Neural cell (in vitro differentiated cells): ENCODE results near the gene SLC35G1. TPM values are rescaled to one million over a fixed set of nuclear protein-coding genes. Genes with fewer than 3 reads are reported as not detected.

Source experiments
- H2AFZ ChIP-seq: fragments of 200-600, 300-800 bp; sonication (generic), shearing (Covaris generic); 2 replicates; pipeline ENCODE4 v1.6.0; 2014; ENCODE audit warnings: low read depth, mild to moderate bottlenecking, antibody characterized with exemption, low read length, moderate library complexity
- H3F3A ChIP-seq: fragments of 200-600 bp; shearing (Covaris generic); 2 replicates; pipeline ENCODE4 v1.6.1; 2016; ENCODE audit warnings: mild to moderate bottlenecking, moderate library complexity, mixed read lengths, antibody characterized with exemption, low read length; ENCODE audit not compliant: insufficient read depth, poor library complexity, severe bottlenecking
- H3K27ac ChIP-seq: fragments of 200-600, 300-800 bp; sonication (generic), shearing (Covaris generic); 2 replicates; pipeline ENCODE4 v1.5.1; 2014; ENCODE audit warnings: mild to moderate bottlenecking, low read length, moderate library complexity
- H3K27me3 ChIP-seq: fragments of 300-800, 200-600 bp; sonication (generic), shearing (Covaris generic); 2 replicates; pipeline ENCODE4 v1.6.0; 2014; ENCODE audit warnings: mild to moderate bottlenecking, low read depth, low read length, moderate library complexity; ENCODE audit not compliant: insufficient read depth
- H3K36me3 ChIP-seq: fragments of 300-800, 200-600 bp; sonication (generic), shearing (Covaris generic); 2 replicates; pipeline ENCODE4 v1.5.1; 2014; ENCODE audit warnings: mild to moderate bottlenecking, antibody characterized with exemption, low read length, moderate library complexity; ENCODE audit not compliant: insufficient read depth
- H3K4me2 ChIP-seq: fragments of 300-800, 200-600 bp; sonication (generic), shearing (Covaris generic); 2 replicates; pipeline ENCODE4 v1.6.0; 2014; ENCODE audit warnings: mild to moderate bottlenecking, low read length
- H3K4me3 ChIP-seq: fragments of 300-800, 200-600 bp; sonication (generic), shearing (Covaris generic); 2 replicates; pipeline ENCODE4 v1.5.1; 2014; ENCODE audit warnings: mild to moderate bottlenecking, low read length, moderate library complexity
- H3K79me2 ChIP-seq: fragments of 200-600 bp; shearing (Covaris generic); replicated peaks from 2 replicates; pipeline ENCODE4 v1.6.0; 2014; ENCODE audit warnings: mild to moderate bottlenecking, low read length, moderate library complexity; ENCODE audit not compliant: insufficient read depth
- H3K9ac ChIP-seq: fragments of 300-800, 200-600 bp; sonication (generic), shearing (Covaris generic); 2 replicates; pipeline ENCODE4 v1.6.1; 2016; ENCODE audit warnings: mild to moderate bottlenecking, low read length, mixed read lengths
- H3K9me2 ChIP-seq: fragments of 200-600 bp; shearing (Covaris generic); 2 replicates; pipeline ENCODE4 v1.6.1; 2016; ENCODE audit warnings: mild to moderate bottlenecking, low read length, mixed read lengths; ENCODE audit not compliant: insufficient read depth
- H3K9me3 ChIP-seq: fragments of 200-600, 300-800 bp; sonication (generic), shearing (Covaris generic); 2 replicates; pipeline ENCODE4 v1.6.1; 2016; ENCODE audit warnings: mild to moderate bottlenecking, mixed run types, low read length, moderate library complexity, mixed read lengths
- H4K20me1 ChIP-seq: fragments of 200-600 bp; shearing (Covaris generic); 2 replicates; pipeline ENCODE4 v1.6.1; 2016; ENCODE audit warnings: mild to moderate bottlenecking, mixed run types; ENCODE audit not compliant: insufficient read depth
- CTCF ChIP-seq: fragments of 450-650 bp; IDR thresholded peaks from 2 replicates; pipeline ENCODE4 v1.5.1; 2014; ENCODE audit warnings: antibody characterized with exemption, mild to moderate bottlenecking, moderate library complexity; ENCODE audit not compliant: poor library complexity, severe bottlenecking
- EP300 ChIP-seq: fragments of 450-650 bp; conservative IDR thresholded peaks from 2 replicates; pipeline ENCODE4 v1.6.1; 2014; ENCODE audit warnings: antibody characterized with exemption, mild to moderate bottlenecking, moderate library complexity; ENCODE audit not compliant: poor library complexity, severe bottlenecking
- EZH2 ChIP-seq: fragments of 200-600, 300-800 bp; shearing (Covaris generic), sonication (generic); IDR thresholded peaks from 2 replicates; pipeline ENCODE4 v1.6.1; 2014; ENCODE audit warnings: antibody characterized with exemption, low read length, borderline replicate concordance, mild to moderate bottlenecking; ENCODE audit not compliant: insufficient read depth, poor library complexity, severe bottlenecking
- MXI1 ChIP-seq: fragments of 450-650 bp; conservative IDR thresholded peaks from 2 replicates; pipeline ENCODE4 v1.6.1; 2014; ENCODE audit warnings: antibody characterized with exemption, mild to moderate bottlenecking; ENCODE audit not compliant: poor library complexity, severe bottlenecking
- POLR2AphosphoS5 ChIP-seq: IDR thresholded peaks from 2 replicates; pipeline ENCODE4 v1.6.1; 2012
- RAD21 ChIP-seq: fragments of 450-650 bp; conservative IDR thresholded peaks from 2 replicates; pipeline ENCODE4 v1.6.1; 2014; ENCODE audit warnings: antibody characterized with exemption, mild to moderate bottlenecking, moderate library complexity
- REST ChIP-seq: IDR thresholded peaks from 2 replicates; pipeline ENCODE4 v1.6.1; 2012; ENCODE audit warnings: borderline replicate concordance
- SMC3 ChIP-seq: fragments of 450-650 bp; conservative IDR thresholded peaks from 2 replicates; pipeline ENCODE4 v1.6.1; 2014; ENCODE audit warnings: antibody characterized with exemption, mild to moderate bottlenecking, moderate library complexity; ENCODE audit not compliant: poor library complexity
- TAF1 ChIP-seq: IDR thresholded peaks from 2 replicates; pipeline ENCODE4 v1.6.1; 2012; ENCODE audit warnings: low read depth
- polyA plus RNA-seq: library from polyadenylated mRNA; depleted of rRNA; stranded (reverse); fragments of >200 nt; gene quantifications from 2 replicates; pipeline ENCODE4 v1.2.3, GENCODE V29; 2014

SLC35G1 gene
- polyA plus RNA-seq, 1 donor from 2014 or later, result 3.3 TPM

DNA sequence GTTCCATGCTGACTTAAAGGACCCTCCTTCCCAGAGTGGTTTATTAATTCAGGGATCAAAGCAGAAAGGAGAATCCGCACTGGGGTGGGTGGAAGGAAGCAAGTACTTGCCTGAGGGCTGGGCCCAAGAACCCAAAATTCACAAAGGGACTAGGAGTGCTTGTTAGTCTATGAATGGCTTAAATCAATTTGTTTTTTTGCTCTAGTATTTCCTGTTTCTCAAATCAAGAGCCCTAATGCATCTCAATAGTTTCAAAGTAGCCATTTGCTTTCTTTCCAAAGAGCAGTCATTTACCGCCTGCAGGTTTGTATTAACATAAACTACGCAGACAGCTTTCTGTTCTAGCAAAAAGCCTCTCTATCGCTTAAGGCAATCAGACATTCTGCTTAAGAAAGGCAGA lies 44.2 kb upstream of the SLC35G1 start:
- no peak overlapping the region for H2AFZ ChIP-seq
- H3K27ac ChIP-seq, result no peak overlapping the region
- no peaks in the 10 kb centered on the region for H3K27me3 ChIP-seq
- H3K9me2 ChIP-seq, result no peaks in the 10 kb centered on the region
- H3K9me3 ChIP-seq, result no peaks in the 10 kb centered on the region
- H3K4me3 ChIP-seq, result peak overlapping the region; percentile 13
- H4K20me1 ChIP-seq, result no peaks in the 10 kb centered on the region
- TF ChIP-seq TAF1 (no peak), REST (no peak), SMC3 (no peak), EP300 (no peak), CTCF (no peak), MXI1 (no peak), POLR2AphosphoS5 (no peak), EZH2 (no peak), RAD21 (no peak)
- H3K79me2 ChIP-seq, result no peaks in the 10 kb centered on the region
- H3K4me2 ChIP-seq, result no peak overlapping the region
- H3K36me3 ChIP-seq, result no peaks in the 10 kb centered on the region
- H3K9ac ChIP-seq, result no peak overlapping the region
- no peaks in the 10 kb centered on the region for H3F3A ChIP-seq

- Histone ChIP-seq H3K9me2 (no peaks in the 10 kb centered on the region), H3K27me3 (no peaks in the 10 kb centered on the region), H3K4me2 (no peak overlapping the region), H3K9me3 (no peaks in the 10 kb centered on the region), H2AFZ (no peak overlapping the region), H3K27ac (no peak overlapping the region), H4K20me1 (no peaks in the 10 kb centered on the region), H3F3A (no peaks in the 10 kb centered on the region), H3K36me3 (no peaks in the 10 kb centered on the region), H3K79me2 (no peaks in the 10 kb centered on the region), H3K4me3 (peak overlapping the region; percentile 13), H3K9ac (no peak overlapping the region)
- TF ChIP-seq POLR2AphosphoS5 (no peak), MXI1 (no peak), RAD21 (no peak), CTCF (no peak), TAF1 (no peak), REST (no peak), EZH2 (no peak), EP300 (no peak), SMC3 (no peak)
These were observed 43.5 kb upstream of the SLC35G1 start for GRCh38 chr10:93850031-93851015.
